ENCODE measurements around the gene PLEKHM2.

GRCh38 chr1:15758343-15758931 lies 74.3 kb downstream of the PLEKHM2 start, which contains the start of gene FBLIM1:
- TF ChIP-seq CTCF (IDR thresholded peaks at IDR 0.05) (no peak), ZFX (IDR thresholded peaks at IDR 0.05; ENCODE audit: borderline replicate concordance) (no peak)
